ENCODE data around the gene TRIO.

TRIO gene

DNA sequence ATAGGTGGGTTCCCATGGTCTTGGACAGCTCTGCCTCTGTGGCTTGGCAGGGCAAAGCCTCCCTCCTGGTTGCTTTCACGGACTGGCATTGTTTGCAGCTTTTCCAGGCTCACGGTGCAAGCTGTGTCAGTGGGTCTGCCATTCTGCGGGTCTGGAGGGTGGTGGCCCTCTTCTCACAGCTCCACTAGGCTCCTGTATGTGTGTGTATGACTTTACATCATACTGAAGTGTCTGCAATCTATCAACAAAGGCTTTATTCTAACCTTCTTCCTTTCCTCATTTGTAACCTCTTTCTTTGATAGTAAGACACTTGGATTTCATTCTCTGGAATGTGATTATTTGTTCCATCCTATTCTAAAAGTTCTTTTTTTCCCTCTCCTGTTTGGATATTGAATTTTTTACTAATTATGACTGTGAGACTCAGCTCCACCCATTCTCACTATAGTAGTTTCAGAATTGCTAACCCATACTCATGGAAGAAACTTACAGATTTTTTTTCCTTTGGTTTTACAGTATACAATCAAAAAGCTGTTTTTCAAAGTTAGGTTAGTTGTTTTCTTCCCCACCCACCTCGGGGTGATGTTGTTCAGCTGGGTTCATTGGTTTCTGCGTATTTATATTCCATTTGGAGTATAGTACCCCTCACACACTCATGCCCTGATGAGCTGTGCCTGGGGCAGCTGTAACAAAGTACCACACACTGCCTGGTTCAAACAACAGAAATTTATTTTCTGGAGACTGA, 293.8 kb downstream of the TRIO start:
- Histone ChIP-seq H3K27me3 (ENCODE audit: insufficient read depth, low read length, poor library complexity) (no peaks in the 10 kb centered on the region), H3K4me3 (ENCODE audit: low read length) (no peak overlapping the region), H3K9ac (ENCODE audit: low read length) (no peak overlapping the region), H3K56ac (ENCODE audit: low read length) (no peak overlapping the region), H3K79me1 (ENCODE audit: low read length) (peaks cover 6% of the 10 kb centered on the region), H3K79me2 (ENCODE audit: control insufficient read depth, insufficient read depth, low read length) (no peaks in the 10 kb centered on the region), H4K8ac (ENCODE audit: low read depth, low read length) (no peak overlapping the region), H2BK120ac (ENCODE audit: low read depth, low read length) (no peak overlapping the region), H4K5ac (ENCODE audit: low read length) (no peak overlapping the region), H2BK5ac (ENCODE audit: low read length) (no peak overlapping the region), H3K4ac (ENCODE audit: low read depth, low read length) (no peak overlapping the region), H3K23ac (ENCODE audit: low read length) (no peak overlapping the region), H3K27ac (ENCODE audit: low read depth, low read length) (no peak overlapping the region), H3K4me1 (ENCODE audit: control insufficient read depth, low read depth, low read length) (peaks cover 9% of the 10 kb centered on the region), H3K4me2 (ENCODE audit: low read length) (no peak overlapping the region), H3K36me3 (ENCODE audit: control insufficient read depth, insufficient read depth, low read length) (no peaks in the 10 kb centered on the region), H2AK5ac (ENCODE audit: low read length) (no peak overlapping the region), H2BK15ac (replicated peaks; ENCODE audit: low read depth) (no peak overlapping the region), H3K18ac (ENCODE audit: low read length) (no peak overlapping the region)
- no CpG with 5 or more reads among the region's 5 CpGs for WGBS (ENCODE audit: extremely low coverage, insufficient coverage, low lambda C conversion rate)
- DNase-seq, result no peak

DNA sequence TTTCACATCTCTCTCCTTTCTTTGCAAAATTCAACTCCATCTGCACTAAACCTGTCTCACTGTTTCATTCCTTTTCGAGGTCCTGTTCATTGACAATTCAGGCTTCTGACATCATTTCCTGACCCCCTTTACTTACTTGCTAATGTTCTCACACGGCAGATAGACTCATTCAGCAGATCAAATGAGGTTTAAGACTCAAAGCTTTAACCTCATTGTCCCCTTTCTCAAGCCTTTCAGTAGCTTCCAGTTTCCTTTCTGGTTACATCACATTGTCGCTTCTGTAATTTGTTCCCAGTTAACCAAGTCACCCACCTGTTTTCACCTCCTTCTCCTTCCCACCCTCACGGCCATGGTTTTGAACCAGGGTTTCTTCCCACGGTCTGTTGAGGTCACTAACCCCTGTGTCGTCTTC, 295.1 kb downstream of the TRIO start:
- no peak for DNase-seq
- Histone ChIP-seq H2AK5ac (ENCODE audit: low read length) (no peak overlapping the region), H2BK15ac (replicated peaks; ENCODE audit: low read depth) (no peak overlapping the region), H2BK5ac (ENCODE audit: low read length) (no peak overlapping the region), H3K4me2 (ENCODE audit: low read length) (no peak overlapping the region), H3K18ac (ENCODE audit: low read length) (no peak overlapping the region), H3K27ac (ENCODE audit: low read depth, low read length) (no peak overlapping the region), H3K23ac (ENCODE audit: low read length) (no peak overlapping the region), H3K56ac (ENCODE audit: low read length) (no peak overlapping the region), H3K36me3 (ENCODE audit: control insufficient read depth, insufficient read depth, low read length) (no peaks in the 10 kb centered on the region), H4K8ac (ENCODE audit: low read depth, low read length) (no peak overlapping the region), H2BK120ac (ENCODE audit: low read depth, low read length) (no peak overlapping the region), H3K4me1 (ENCODE audit: control insufficient read depth, low read depth, low read length) (peaks cover 2% of the 10 kb centered on the region), H3K4me3 (ENCODE audit: low read length) (no peak overlapping the region), H3K27me3 (ENCODE audit: insufficient read depth, low read length, poor library complexity) (no peaks in the 10 kb centered on the region), H3K4ac (ENCODE audit: low read depth, low read length) (no peak overlapping the region), H4K5ac (ENCODE audit: low read length) (no peak overlapping the region), H3K9ac (ENCODE audit: low read length) (no peak overlapping the region), H3K79me1 (ENCODE audit: low read length) (peaks cover 3% of the 10 kb centered on the region), H3K79me2 (ENCODE audit: control insufficient read depth, insufficient read depth, low read length) (no peaks in the 10 kb centered on the region)
- no CpG with 5 or more reads among the region's 6 CpGs for WGBS (ENCODE audit: extremely low coverage, insufficient coverage, low lambda C conversion rate)

DNA sequence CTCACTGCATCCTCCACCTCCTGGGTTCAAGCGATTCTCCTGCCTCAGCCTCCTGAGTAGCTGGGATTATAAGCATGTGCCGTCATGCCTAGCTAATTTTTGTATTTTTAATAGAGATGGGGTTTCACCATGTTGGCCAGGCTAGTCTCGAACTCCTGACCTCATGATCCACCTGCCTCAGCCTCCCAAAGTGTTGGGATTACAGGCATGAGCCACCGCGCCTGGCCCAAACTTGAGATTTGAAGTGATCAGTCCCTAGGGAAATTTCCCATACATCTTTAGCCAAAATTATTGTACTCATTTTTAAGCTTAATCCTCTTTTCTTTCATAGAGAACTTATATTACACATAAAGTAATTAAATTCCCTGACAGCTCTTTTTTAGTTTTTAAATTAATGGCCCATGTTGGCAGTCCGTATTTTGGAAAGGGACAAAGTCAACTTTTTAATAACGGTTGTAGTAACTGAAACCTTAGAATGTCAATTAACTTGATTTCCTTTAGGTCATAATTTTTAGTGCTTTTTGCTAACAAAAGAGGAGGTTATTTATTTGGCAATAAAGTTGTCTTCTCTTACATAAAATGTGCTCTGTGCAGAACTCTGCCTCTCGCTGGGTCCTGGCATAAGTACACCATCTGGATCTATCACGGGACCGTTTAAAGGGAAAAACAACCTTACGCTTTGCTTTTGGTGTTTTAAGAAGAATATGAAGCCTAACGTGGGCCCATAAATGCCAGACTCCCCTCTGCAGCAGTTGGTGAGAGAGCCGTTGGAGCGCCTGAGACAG, 296.1 kb downstream of the TRIO start:
- Histone ChIP-seq H2AK5ac (ENCODE audit: low read length) (no peak overlapping the region), H2BK15ac (replicated peaks; ENCODE audit: low read depth) (no peak overlapping the region), H3K56ac (ENCODE audit: low read length) (no peak overlapping the region), H3K4me2 (ENCODE audit: low read length) (no peak overlapping the region), H4K8ac (ENCODE audit: low read depth, low read length) (no peak overlapping the region), H3K9ac (ENCODE audit: low read length) (no peak overlapping the region), H3K36me3 (ENCODE audit: control insufficient read depth, insufficient read depth, low read length) (no peaks in the 10 kb centered on the region), H3K79me2 (ENCODE audit: control insufficient read depth, insufficient read depth, low read length) (no peaks in the 10 kb centered on the region), H3K4me3 (ENCODE audit: low read length) (no peak overlapping the region), H2BK120ac (ENCODE audit: low read depth, low read length) (no peak overlapping the region), H3K79me1 (ENCODE audit: low read length) (peaks cover 3% of the 10 kb centered on the region), H3K27me3 (ENCODE audit: insufficient read depth, low read length, poor library complexity) (no peaks in the 10 kb centered on the region), H2BK5ac (ENCODE audit: low read length) (no peak overlapping the region), H4K5ac (ENCODE audit: low read length) (no peak overlapping the region), H3K4me1 (ENCODE audit: control insufficient read depth, low read depth, low read length) (no peaks in the 10 kb centered on the region), H3K27ac (ENCODE audit: low read depth, low read length) (no peak overlapping the region), H3K4ac (ENCODE audit: low read depth, low read length) (no peak overlapping the region), H3K23ac (ENCODE audit: low read length) (no peak overlapping the region), H3K18ac (ENCODE audit: low read length) (no peak overlapping the region)
- WGBS (ENCODE audit: extremely low coverage, insufficient coverage, low lambda C conversion rate), result no CpG with 5 or more reads among the region's 14 CpGs
- DNase-seq, result no peak

DNA sequence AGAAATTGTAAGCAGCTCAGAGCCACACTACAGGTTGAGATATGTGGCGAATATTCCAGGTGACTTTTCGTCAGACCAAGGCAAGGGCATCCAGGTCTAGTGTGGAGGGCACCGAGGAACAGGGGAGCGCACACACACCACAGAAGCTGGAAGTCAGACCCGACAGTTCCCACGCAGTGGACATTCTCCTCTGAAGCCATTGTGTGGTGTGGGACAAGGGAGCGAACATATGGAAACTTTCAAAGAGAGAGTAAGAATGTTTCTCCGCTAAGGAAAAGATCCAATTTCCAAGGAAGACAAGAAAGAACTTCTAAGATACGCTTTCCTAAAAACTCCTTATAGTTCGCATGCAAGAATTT, 297.1 kb downstream of the TRIO start:
- Histone ChIP-seq H3K36me3 (ENCODE audit: control insufficient read depth, insufficient read depth, low read length) (no peaks in the 10 kb centered on the region), H3K4me1 (ENCODE audit: control insufficient read depth, low read depth, low read length) (no peaks in the 10 kb centered on the region), H3K79me2 (ENCODE audit: control insufficient read depth, insufficient read depth, low read length) (no peaks in the 10 kb centered on the region), H3K4me2 (ENCODE audit: low read length) (no peak overlapping the region), H3K4ac (ENCODE audit: low read depth, low read length) (no peak overlapping the region), H3K18ac (ENCODE audit: low read length) (no peak overlapping the region), H3K27ac (ENCODE audit: low read depth, low read length) (no peak overlapping the region), H3K79me1 (ENCODE audit: low read length) (peaks cover 3% of the 10 kb centered on the region), H4K5ac (ENCODE audit: low read length) (no peak overlapping the region), H3K23ac (ENCODE audit: low read length) (no peak overlapping the region), H4K8ac (ENCODE audit: low read depth, low read length) (no peak overlapping the region), H3K56ac (ENCODE audit: low read length) (no peak overlapping the region), H3K4me3 (ENCODE audit: low read length) (no peak overlapping the region), H2BK5ac (ENCODE audit: low read length) (no peak overlapping the region), H2BK120ac (ENCODE audit: low read depth, low read length) (no peak overlapping the region), H2BK15ac (replicated peaks; ENCODE audit: low read depth) (no peak overlapping the region), H3K9ac (ENCODE audit: low read length) (no peak overlapping the region), H3K27me3 (ENCODE audit: insufficient read depth, low read length, poor library complexity) (no peaks in the 10 kb centered on the region), H2AK5ac (ENCODE audit: low read length) (no peak overlapping the region)
- DNase-seq, result no peak
- no CpG with 5 or more reads among the region's 10 CpGs for WGBS (ENCODE audit: extremely low coverage, insufficient coverage, low lambda C conversion rate)

DNA sequence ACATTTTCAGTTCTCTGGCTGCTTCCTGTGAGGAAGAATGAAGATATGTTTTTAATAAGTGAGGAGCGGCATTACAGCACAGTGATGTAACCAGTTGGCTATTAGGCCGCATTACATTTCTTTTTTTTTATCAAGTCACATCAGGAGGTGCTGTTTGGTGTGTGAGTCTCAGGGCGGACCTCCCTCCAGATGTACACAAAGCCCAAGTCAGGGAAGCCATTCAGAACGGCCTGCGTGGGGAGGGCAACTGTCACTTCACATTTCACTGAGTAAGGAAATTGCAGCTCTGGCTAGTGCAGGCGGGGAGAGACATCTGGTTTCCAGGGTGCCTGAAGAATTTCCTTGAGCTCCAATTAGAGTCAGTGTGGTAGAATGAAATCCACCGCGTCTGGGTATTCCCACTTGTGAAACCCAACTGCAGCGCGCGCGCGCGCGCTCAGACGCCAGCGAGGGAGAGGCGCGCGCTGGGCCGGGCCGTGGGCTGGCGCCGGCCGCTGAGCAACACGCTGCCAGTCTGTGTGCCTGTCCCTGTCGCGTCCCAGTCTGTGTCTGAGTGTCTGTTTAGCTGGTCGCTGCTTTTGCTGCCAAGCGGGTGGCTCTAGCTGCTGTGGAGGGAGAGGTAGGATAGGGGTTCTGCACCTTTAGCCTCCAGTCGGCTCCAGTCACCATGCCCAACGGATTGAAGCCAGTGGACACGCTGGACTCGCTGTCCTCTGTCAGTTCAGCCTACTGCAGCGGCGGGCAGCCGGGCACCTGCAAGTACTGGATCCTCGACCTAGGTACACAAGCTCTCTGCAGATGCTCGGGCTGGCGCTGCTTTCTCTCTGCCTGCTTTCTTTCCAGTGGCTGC, 297.7 kb downstream of the TRIO start:
- Histone ChIP-seq H3K18ac (ENCODE audit: low read length) (no peak overlapping the region), H3K27me3 (ENCODE audit: insufficient read depth, low read length, poor library complexity) (no peaks in the 10 kb centered on the region), H3K23ac (ENCODE audit: low read length) (no peak overlapping the region), H3K9ac (ENCODE audit: low read length) (no peak overlapping the region), H3K4me2 (ENCODE audit: low read length) (no peak overlapping the region), H3K4me1 (ENCODE audit: control insufficient read depth, low read depth, low read length) (peaks cover 2% of the 10 kb centered on the region), H2BK15ac (replicated peaks; ENCODE audit: low read depth) (no peak overlapping the region), H3K56ac (ENCODE audit: low read length) (no peak overlapping the region), H4K8ac (ENCODE audit: low read depth, low read length) (no peak overlapping the region), H4K5ac (ENCODE audit: low read length) (no peak overlapping the region), H3K79me2 (ENCODE audit: control insufficient read depth, insufficient read depth, low read length) (no peaks in the 10 kb centered on the region), H3K4me3 (ENCODE audit: low read length) (no peak overlapping the region), H3K36me3 (ENCODE audit: control insufficient read depth, insufficient read depth, low read length) (no peaks in the 10 kb centered on the region), H3K4ac (ENCODE audit: low read depth, low read length) (no peak overlapping the region), H2BK120ac (ENCODE audit: low read depth, low read length) (no peak overlapping the region), H2AK5ac (ENCODE audit: low read length) (no peak overlapping the region), H2BK5ac (ENCODE audit: low read length) (no peak overlapping the region), H3K27ac (ENCODE audit: low read depth, low read length) (no peak overlapping the region), H3K79me1 (ENCODE audit: low read length) (peaks cover 3% of the 10 kb centered on the region)
- no peak for DNase-seq
- no CpG with 5 or more reads among the region's 40 CpGs for WGBS (ENCODE audit: extremely low coverage, insufficient coverage, low lambda C conversion rate)
